ENCODE results near the gene OIP5. TPM values are rescaled to one million over a fixed set of nuclear protein-coding genes. Genes with fewer than 3 reads are reported as not detected.

OIP5 gene
- total RNA-seq, 3 donors from 2014 or later = 0.33 to 0.80 (median 0.44) TPM

GRCh38 chr15:41292521-41292920, 39.9 kb downstream of the OIP5 start:
- no peaks in the 10 kb centered on the region for H3K9me3 ChIP-seq
- H3K4me3 ChIP-seq = no peak overlapping the region
- intact Hi-C loops (cut with DNase I; ENCODE audit: low total_unique reads) = no loop called here
- H3K27me3 ChIP-seq = no peaks in the 10 kb centered on the region
- H3K27ac ChIP-seq = no peak overlapping the region
- no peaks in the 10 kb centered on the region for H3K4me1 ChIP-seq
- no peaks in the 10 kb centered on the region for H3K36me3 ChIP-seq
- TF ChIP-seq CTCF (IDR thresholded peaks at IDR 0.05) (no peak), POLR2A (IDR thresholded peaks at IDR 0.05) (no peak), POLR2AphosphoS5 (IDR thresholded peaks at IDR 0.05) (no peak)
- DNase-seq (ENCODE audit: low spot score in 2 of 2) = no peak

GRCh38 chr15:41291065-41291631, 41.2 kb downstream of the OIP5 start:
- no peak for DNase-seq (ENCODE audit: low spot score in 2 of 2)
- no peaks in the 10 kb centered on the region for H3K36me3 ChIP-seq

GRCh38 chr15:41289953-41290352, 42.4 kb downstream of the OIP5 start:
- Histone ChIP-seq H3K9me3 (no peaks in the 10 kb centered on the region), H3K27ac (no peak overlapping the region), H3K27me3 (no peaks in the 10 kb centered on the region), H3K36me3 (no peaks in the 10 kb centered on the region), H3K4me1 (no peaks in the 10 kb centered on the region), H3K4me3 (no peak overlapping the region)
- no peak for DNase-seq (ENCODE audit: low spot score in 2 of 2)
- TF ChIP-seq CTCF (IDR thresholded peaks at IDR 0.05) (no peak), POLR2A (IDR thresholded peaks at IDR 0.05) (no peak), POLR2AphosphoS5 (IDR thresholded peaks at IDR 0.05) (no peak)
- intact Hi-C loops (cut with DNase I; ENCODE audit: low total_unique reads) = no loop called here

More at GRCh38 chr15:41291065-41291631, 41.2 kb downstream of the OIP5 start:
- intact Hi-C loops (cut with DNase I; ENCODE audit: low total_unique reads) = no loop called here
- Histone ChIP-seq H3K27me3 (no peaks in the 10 kb centered on the region), H3K4me3 (no peak overlapping the region), H3K27ac (no peak overlapping the region), H3K4me1 (no peaks in the 10 kb centered on the region), H3K9me3 (no peaks in the 10 kb centered on the region)
- TF ChIP-seq POLR2AphosphoS5 (IDR thresholded peaks at IDR 0.05) (no peak), CTCF (IDR thresholded peaks at IDR 0.05) (no peak), POLR2A (IDR thresholded peaks at IDR 0.05) (no peak)

- no peak for DNase-seq (ENCODE audit: low spot score in 2 of 2)
- Histone ChIP-seq H3K27ac (no peak overlapping the region), H3K36me3 (no peaks in the 10 kb centered on the region), H3K27me3 (no peaks in the 10 kb centered on the region), H3K4me1 (no peaks in the 10 kb centered on the region), H3K9me3 (no peaks in the 10 kb centered on the region), H3K4me3 (no peak overlapping the region)
- intact Hi-C loops (cut with DNase I; ENCODE audit: low total_unique reads) = no loop called here
- no peak for TF ChIP-seq POLR2AphosphoS5 (IDR thresholded peaks at IDR 0.05)
Measured at GRCh38 chr15:41288464-41288863, 43.9 kb downstream of the OIP5 start.

GRCh38 chr15:41286665-41287333, 45.6 kb downstream of the OIP5 start:
- TF ChIP-seq POLR2A (IDR thresholded peaks at IDR 0.05) = no peak
- TF ChIP-seq CTCF (IDR thresholded peaks at IDR 0.05) = no peak
- TF ChIP-seq POLR2AphosphoS5 (IDR thresholded peaks at IDR 0.05) = no peak
- no peaks in the 10 kb centered on the region for H3K9me3 ChIP-seq
- no peaks in the 10 kb centered on the region for H3K4me1 ChIP-seq
- H3K4me3 ChIP-seq = no peak overlapping the region
- no peaks in the 10 kb centered on the region for H3K27me3 ChIP-seq
- no peak for DNase-seq (ENCODE audit: low spot score in 2 of 2)
- H3K36me3 ChIP-seq = no peaks in the 10 kb centered on the region
- intact Hi-C loops (cut with DNase I; ENCODE audit: low total_unique reads) = no loop called here
- H3K27ac ChIP-seq = no peak overlapping the region
